Smooth muscle cell (in vitro differentiated cells): Measurements from ENCODE around the gene DPYD. TPM values are rescaled to one million over a fixed set of nuclear protein-coding genes. Genes with fewer than 3 reads are reported as not detected.

ENCODE experiments used
- DNase-seq: peaks from one replicate; lab custom pipeline; 2025; ENCODE audit not compliant: unreplicated experiment; lab: John Stamatoyannopoulos, UW
- H2AFZ ChIP-seq: fragments of 200-600 bp; sonication (generic); 2 replicates; pipeline ENCODE4 v1.6.0; 2016; ENCODE audit warnings: antibody characterized with exemption, low read depth, mild to moderate bottlenecking
- H3F3A ChIP-seq: fragments of 200-600 bp; sonication (generic); 2 replicates; pipeline ENCODE4 v1.6.0; 2017; ENCODE audit warnings: antibody characterized with exemption, low read depth
- H3K27ac ChIP-seq: fragments of 200-600 bp; sonication (generic); 2 replicates; pipeline ENCODE4 v1.5.1; 2016; ENCODE audit warnings: low read depth, mild to moderate bottlenecking
- H3K27me3 ChIP-seq: fragments of 200-600 bp; sonication (generic); 2 replicates; pipeline ENCODE4 v1.6.1; 2016; ENCODE audit warnings: low read depth, mild to moderate bottlenecking
- H3K36me3 ChIP-seq: fragments of 200-600 bp; sonication (generic); 2 replicates; pipeline ENCODE4 v1.5.1; 2016; ENCODE audit warnings: low read depth
- H3K4me1 ChIP-seq: fragments of 200-600 bp; sonication (generic); 2 replicates; pipeline ENCODE4 v1.5.1; 2016; ENCODE audit warnings: low read depth
- H3K4me2 ChIP-seq: fragments of 200-600 bp; sonication (generic); 2 replicates; pipeline ENCODE4 v1.6.0; 2016; ENCODE audit warnings: mild to moderate bottlenecking
- H3K4me3 ChIP-seq: fragments of 200-600 bp; sonication (generic); 2 replicates; pipeline ENCODE4 v1.5.1; 2016; ENCODE audit warnings: mild to moderate bottlenecking
- H3K79me2 ChIP-seq: fragments of 200-600 bp; sonication (generic); 2 replicates; pipeline ENCODE4 v1.6.0; 2016; ENCODE audit warnings: low read depth, mild to moderate bottlenecking
- H3K9ac ChIP-seq: fragments of 200-600 bp; sonication (generic); 2 replicates; pipeline ENCODE4 v1.6.0; 2016; ENCODE audit warnings: low read depth
- H3K9me3 ChIP-seq: fragments of 200-600 bp; sonication (generic); replicated peaks from 2 replicates; pipeline ENCODE4 v1.5.1; 2016; ENCODE audit warnings: low read depth
- H4K20me1 ChIP-seq: fragments of 200-600 bp; sonication (generic); 2 replicates; pipeline ENCODE4 v1.6.0; 2016; ENCODE audit warnings: low read depth
- CTCF ChIP-seq: fragments of 200-600 bp; sonication (generic); IDR thresholded peaks from 2 replicates; pipeline ENCODE4 v1.5.1; 2017; ENCODE audit warnings: borderline replicate concordance, mild to moderate bottlenecking, antibody characterized with exemption; ENCODE audit not compliant: insufficient read depth, poor library complexity, severe bottlenecking
- WGBS: methylation state at CpG from one replicate; pipeline ENCODE4 v1.1.7; 2016; ENCODE audit warnings: low lambda C conversion rate; 5-methylcytosine and 5-hydroxymethylcytosine counted together
- polyA plus RNA-seq: library from polyadenylated mRNA; unstranded; fragments of >200 nt; fragmentation: Nextera tagmentation; extraction: Ambion mirVana; gene quantifications from 2 replicates; pipeline ENCODE4 v1.2.1, GENCODE V29; 2016
- total RNA-seq: library from RNA; depleted of rRNA; stranded (reverse); fragments of >200 nt; gene quantifications from 2 replicates; pipeline ENCODE4 v1.2.3, GENCODE V29; 2014

Gene DPYD
- total and polyA plus RNA-seq, 2 experiments from 2014 or later, result 1.8 to 2.0 TPM

- no peaks in the 10 kb centered on the region for H3K27me3 ChIP-seq
- no peak overlapping the region for H3K9ac ChIP-seq
- H3K4me3 ChIP-seq, result no peak overlapping the region
- H3K36me3 ChIP-seq, result no peaks in the 10 kb centered on the region
- 67% methylated on average over 7 of the region's 7 CpGs for WGBS
- no peaks in the 10 kb centered on the region for H3K79me2 ChIP-seq
- no peaks in the 10 kb centered on the region for H3K9me3 ChIP-seq
- no peaks in the 10 kb centered on the region for H3F3A ChIP-seq
- DNase-seq, result no peak
- no peak overlapping the region for H3K27ac ChIP-seq
- no peak overlapping the region for H3K4me2 ChIP-seq
- TF ChIP-seq CTCF, result no peak
- no peaks in the 10 kb centered on the region for H4K20me1 ChIP-seq
- no peaks in the 10 kb centered on the region for H3K4me1 ChIP-seq
- peak overlapping the region; percentile 4 for H2AFZ ChIP-seq
Measured at GRCh38 chr1:97457446-97458089, 463.3 kb downstream of the DPYD start.

- H3F3A ChIP-seq, result no peaks in the 10 kb centered on the region
- H3K4me2 ChIP-seq, result no peak overlapping the region
- no peaks in the 10 kb centered on the region for H4K20me1 ChIP-seq
- H3K9ac ChIP-seq, result no peak overlapping the region
- no peak overlapping the region for H3K4me3 ChIP-seq
- no peak for DNase-seq
- TF ChIP-seq CTCF, result no peak
- 83% methylated on average over 2 of the region's 2 CpGs for WGBS
- no peak overlapping the region for H2AFZ ChIP-seq
- no peaks in the 10 kb centered on the region for H3K27me3 ChIP-seq
- H3K9me3 ChIP-seq, result no peaks in the 10 kb centered on the region
- no peaks in the 10 kb centered on the region for H3K79me2 ChIP-seq
- no peak overlapping the region for H3K27ac ChIP-seq
- H3K4me1 ChIP-seq, result no peaks in the 10 kb centered on the region
- no peaks in the 10 kb centered on the region for H3K36me3 ChIP-seq
Measured at GRCh38 chr1:97451944-97452343, 468.9 kb downstream of the DPYD start.

GRCh38 chr1:97451046-97451826 lies 469.6 kb downstream of the DPYD start:
- no peaks in the 10 kb centered on the region for H3K36me3 ChIP-seq
- TF ChIP-seq CTCF, result no peak
- H2AFZ ChIP-seq, result no peak overlapping the region
- no peaks in the 10 kb centered on the region for H3K9me3 ChIP-seq
- no peak overlapping the region for H3K27ac ChIP-seq
- no peaks in the 10 kb centered on the region for H4K20me1 ChIP-seq
- no peaks in the 10 kb centered on the region for H3K79me2 ChIP-seq
- no peak overlapping the region for H3K4me3 ChIP-seq
- no peak overlapping the region for H3K4me2 ChIP-seq
- 83% methylated on average over 7 of the region's 7 CpGs for WGBS
- no peaks in the 10 kb centered on the region for H3K27me3 ChIP-seq
- no peak overlapping the region for H3K9ac ChIP-seq
- H3F3A ChIP-seq, result no peaks in the 10 kb centered on the region
- DNase-seq, result no peak
- H3K4me1 ChIP-seq, result no peaks in the 10 kb centered on the region
